Kidney (tissue), 14 donors: ENCODE results near the gene FMNL3. TPM values are rescaled to one million over a fixed set of nuclear protein-coding genes. Genes with fewer than 3 reads are reported as not detected.

Experiments
- DNase-seq, 5 donors: peaks; one replicate each; pipeline ENCODE4 v3.0.0-alpha.2; 2013 to 2020
- FAIRE-seq: peaks from 2 replicates; lab custom pipeline; 2012; peaks lifted over from hg19 to GRCh38; lab: Jason Lieb, UNC
- H3K27ac ChIP-seq, 2 donors: one replicate each; pipeline ENCODE4 v1.7.0; 2013; ENCODE audit warnings: low read depth in 2 of 2, low read length in 2 of 2, inconsistent platforms in 1 of 2
- H3K27me3 ChIP-seq: one replicate; pipeline ENCODE4 v1.7.1; 2013; ENCODE audit warnings: low read length, inconsistent platforms; ENCODE audit not compliant: control insufficient read depth, insufficient read depth
- H3K36me3 ChIP-seq, 3 donors: one replicate each; pipeline versions ENCODE4 v1.7.0 to v1.7.1; 2013; ENCODE audit warnings: low read length in 3 of 3, control low read depth in 1 of 3, inconsistent platforms in 1 of 3; ENCODE audit not compliant: insufficient read depth in 3 of 3, control insufficient read depth in 2 of 3
- H3K4me1 ChIP-seq, 3 donors: one replicate each; pipeline versions ENCODE4 v1.7.0 to v1.7.1; 2013; ENCODE audit warnings: low read length in 3 of 3, inconsistent platforms in 1 of 3, low read depth in 1 of 3; ENCODE audit not compliant: control insufficient read depth in 2 of 3, insufficient read depth in 2 of 3
- H3K4me3 ChIP-seq, 3 donors: one replicate each; pipeline versions ENCODE4 v1.7.0 to v1.8.1; 2013; ENCODE audit warnings: low read length in 3 of 3, control low read depth in 1 of 3, inconsistent platforms in 1 of 3
- H3K9ac ChIP-seq, 3 donors: one replicate each; pipeline versions ENCODE4 v1.7.0 to v1.7.1; 2013; ENCODE audit warnings: low read length in 3 of 3, control low read depth in 1 of 3, inconsistent platforms in 1 of 3
- H3K9me3 ChIP-seq, 3 donors: one replicate each; pipeline versions ENCODE4 v1.7.0 to v1.7.1; 2013; ENCODE audit warnings: low read length in 3 of 3, control low read depth in 1 of 3, inconsistent platforms in 1 of 3; ENCODE audit not compliant: control insufficient read depth in 2 of 3, insufficient read depth in 1 of 3
- CTCF ChIP-seq: IDR thresholded peaks from 3 replicates; pipeline ENCODE4 v1.5.1; 2012; ENCODE audit warnings: mild to moderate bottlenecking, moderate library complexity, borderline replicate concordance; ENCODE audit not compliant: insufficient read depth; ENCODE audit errors: extremely low read depth
- intact Hi-C: fragments of 100-400 bp; cut with DNase I; formaldehyde crosslinking; loops from one replicate; pipeline ENCODE4 v1.11.1; 2022
- polyA plus RNA-seq: library from polyadenylated mRNA; stranded (reverse); fragments of 350-450 nt; fragmentation: Illumina TruSeq; extraction: RNeasy Lipid Tissue Mini Kit (QIAGEN cat#74804); gene quantifications from one replicate; pipeline ENCODE4 v1.2.3, GENCODE V29; 2014; ENCODE audit warnings: low read depth, low replicate concordance; ENCODE audit not compliant: insufficient read depth
- total RNA-seq: library from RNA; stranded (reverse); fragmentation: NEBNext Ultra II Directional; extraction: Animal tissue kit (Norgen Biotek cat#: 25700); gene quantifications from one replicate; pipeline ENCODE4 v1.2.1, GENCODE V29; 2021
- donor health status: control.
- donor health status: control.
- donor health status: control.
- donor health status: control.
- donor health status: control.
- donor health status: DM: yes; HTN: yes; CAD: no.
- donor health status: Normal renal cell carcinoma (clear cell type).

The FMNL3 gene
- total and polyA plus RNA-seq, 2 donors from 2014 or later, result 6.3 to 25.6 TPM

DNA sequence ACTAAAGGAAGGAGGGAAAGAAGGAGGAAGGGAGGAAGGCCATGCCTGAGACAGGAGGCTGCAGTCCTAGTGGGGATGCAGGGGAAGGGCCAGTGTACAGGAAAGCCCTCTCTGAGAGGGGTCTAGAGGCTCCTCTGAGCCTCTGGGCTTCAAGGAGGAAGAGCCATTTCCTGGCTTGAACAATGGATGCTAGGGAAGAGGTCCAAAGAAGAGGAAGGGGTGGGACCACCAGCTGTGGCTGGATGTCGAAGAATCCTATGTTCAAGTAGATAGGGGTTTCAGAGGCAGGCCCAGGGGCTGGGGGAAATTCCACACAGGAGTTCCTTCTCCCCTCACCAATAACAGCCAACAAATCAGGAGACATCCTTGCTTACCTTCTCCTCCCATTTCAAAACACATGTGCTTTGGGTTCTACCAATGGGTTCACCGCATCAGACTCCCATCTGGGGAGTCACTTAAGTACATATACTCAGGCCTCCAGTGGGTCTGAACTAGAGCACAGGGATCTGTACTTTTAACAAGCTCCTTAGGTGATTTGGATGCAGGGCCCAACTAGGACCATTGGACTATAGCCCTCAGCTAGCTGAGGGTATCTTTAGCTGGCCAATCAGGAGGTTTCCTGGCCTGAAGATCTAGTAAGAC, 51.5 kb downstream of the FMNL3 start:
- DNase-seq (peak in 1 of 5 donors; percentile 10), FAIRE-seq (no peak)
- Histone ChIP-seq H3K36me3 (peaks cover 6 to 21% (median 8%) of the 10 kb centered on the region in 3 donors), H3K27me3 (no peaks in the 10 kb centered on the region), H3K9me3 (no peaks in the 10 kb centered on the region), H3K27ac (no peak overlapping the region), H3K9ac (no peak overlapping the region), H3K4me3 (no peak overlapping the region), H3K4me1 (peaks cover 0 to 4% (median 0%) of the 10 kb centered on the region in 3 donors)
- no peak for TF ChIP-seq CTCF
- intact Hi-C loops, result no loop called here

DNA sequence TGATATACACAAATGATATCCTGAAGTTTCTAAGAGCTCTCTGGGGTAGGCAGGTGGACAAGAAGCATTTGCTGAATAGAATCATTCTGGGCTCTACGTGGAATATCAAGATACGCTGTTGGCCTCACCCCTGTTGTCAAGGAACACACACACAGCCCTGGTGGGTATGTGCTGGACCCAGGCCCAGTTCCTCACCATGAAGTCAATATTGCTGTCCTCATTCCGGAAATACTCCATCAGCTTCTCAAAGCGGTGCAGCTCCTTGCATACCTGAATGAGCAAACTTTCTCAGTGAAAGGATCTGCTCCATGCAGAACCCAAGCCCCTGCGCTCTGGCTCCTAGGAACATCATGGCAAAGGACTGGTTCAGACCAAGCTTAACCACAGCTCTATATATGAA, 52.5 kb downstream of the FMNL3 start:
- peaks cover 0 to under 1% (median 0%) of the 10 kb centered on the region in 3 donors for H3K4me1 ChIP-seq
- no peaks in the 10 kb centered on the region for H3K9me3 ChIP-seq
- no peak for TF ChIP-seq CTCF
- no peak overlapping the region for H3K27ac ChIP-seq
- H3K36me3 ChIP-seq, result peaks cover 8 to 21% (median 10%) of the 10 kb centered on the region in 3 donors
- H3K27me3 ChIP-seq, result no peaks in the 10 kb centered on the region
- intact Hi-C loops, result no loop called here
- no peak overlapping the region for H3K9ac ChIP-seq
- FAIRE-seq, result no peak
- no peak overlapping the region for H3K4me3 ChIP-seq
- no peak for DNase-seq

GRCh38 chr12:49652921-49653520, 54.2 kb downstream of the FMNL3 start:
- peak in 1 of 5 donors; percentile 6 for DNase-seq
- Histone ChIP-seq H3K4me3 (no peak overlapping the region), H3K27me3 (no peaks in the 10 kb centered on the region), H3K27ac (no peak overlapping the region), H3K36me3 (peaks cover 8 to 21% (median 12%) of the 10 kb centered on the region in 3 donors), H3K9ac (no peak overlapping the region), H3K4me1 (peaks cover 0 to 5% (median 0%) of the 10 kb centered on the region in 3 donors), H3K9me3 (no peaks in the 10 kb centered on the region)
- no peak for FAIRE-seq
- no peak for TF ChIP-seq CTCF
- intact Hi-C loops, result no loop called here
